Keratinocyte (primary cell): ENCODE measurements around the gene SFXN3. TPM values are rescaled to one million over a fixed set of nuclear protein-coding genes. Genes with fewer than 3 reads are reported as not detected.

ENCODE experiments used
- DNase-seq: peaks from one replicate; pipeline ENCODE4 v3.0.0-alpha.2; 2011; ENCODE audit warnings: low read depth, missing footprints, low spot score
- FAIRE-seq: peaks from 2 replicates; lab custom pipeline; 2011; peaks lifted over from hg19 to GRCh38; lab: Jason Lieb, UNC
- H2AFZ ChIP-seq: 2 replicates; pipeline ENCODE4 v1.6.0; 2012; ENCODE audit warnings: low read length, control low read depth, inconsistent platforms; ENCODE audit not compliant: control insufficient read depth
- H3K27ac ChIP-seq: 2 replicates; pipeline ENCODE4 v1.5.1; 2011; ENCODE audit warnings: low read length; ENCODE audit not compliant: control insufficient read depth, insufficient read depth
- H3K27me3 ChIP-seq: 3 replicates; pipeline ENCODE4 v1.6.0; 2011; ENCODE audit warnings: low read length; ENCODE audit not compliant: control insufficient read depth, insufficient read depth; ENCODE audit errors: extremely low read depth
- H3K36me3 ChIP-seq, 2 experiments: 2 replicates in 1 of 2; 3 replicates in 1 of 2; pipeline ENCODE4 v1.5.1; 2011; ENCODE audit warnings: low read length in 2 of 2, mild to moderate bottlenecking in 1 of 2; ENCODE audit not compliant: control insufficient read depth in 2 of 2, insufficient read depth in 2 of 2; ENCODE audit errors: extremely low read depth in 1 of 2
- H3K4me1 ChIP-seq: 3 replicates; pipeline ENCODE4 v1.5.1; 2011; ENCODE audit warnings: low read length; ENCODE audit not compliant: control insufficient read depth, insufficient read depth; ENCODE audit errors: extremely low read depth
- H3K4me2 ChIP-seq: 3 replicates; pipeline ENCODE4 v1.6.0; 2011; ENCODE audit warnings: low read depth, low read length; ENCODE audit not compliant: control insufficient read depth, insufficient read depth; ENCODE audit errors: extremely low read depth
- H3K4me3 ChIP-seq, 3 experiments: fragments of 200-600 bp in 1 of 3; sonication (generic) in 1 of 3; 2 replicates in 2 of 3; 3 replicates in 1 of 3; pipeline ENCODE4 v1.5.1; 2011 to 2016; ENCODE audit warnings: low read length in 3 of 3, mild to moderate bottlenecking in 3 of 3, control low read depth in 2 of 3, inconsistent platforms in 1 of 3, low read depth in 1 of 3, mixed read lengths in 1 of 3, mixed run types in 1 of 3, moderate library complexity in 1 of 3; ENCODE audit not compliant: control insufficient read depth in 2 of 3, insufficient read depth in 2 of 3; ENCODE audit errors: extremely low read depth in 1 of 3
- H3K79me2 ChIP-seq: 2 replicates; pipeline ENCODE4 v1.6.0; 2012; ENCODE audit warnings: low read length; ENCODE audit not compliant: control insufficient read depth, insufficient read depth
- H3K9ac ChIP-seq: 3 replicates; pipeline ENCODE4 v1.6.0; 2011; ENCODE audit warnings: low read length; ENCODE audit not compliant: control insufficient read depth, insufficient read depth; ENCODE audit errors: extremely low read depth
- H3K9me1 ChIP-seq: 3 replicates; pipeline ENCODE4 v1.6.0; 2011; ENCODE audit warnings: low read length; ENCODE audit not compliant: control insufficient read depth, insufficient read depth; ENCODE audit errors: extremely low read depth
- H3K9me3 ChIP-seq: 2 replicates; pipeline ENCODE4 v1.5.1; 2012; ENCODE audit warnings: low read depth, low read length; ENCODE audit not compliant: control insufficient read depth
- H4K20me1 ChIP-seq: 3 replicates; pipeline ENCODE4 v1.6.0; 2011; ENCODE audit warnings: low read length; ENCODE audit not compliant: control insufficient read depth, insufficient read depth; ENCODE audit errors: extremely low read depth
- EZH2 ChIP-seq: IDR thresholded peaks from one replicate; pipeline ENCODE4 v1.6.1; 2012; ENCODE audit warnings: inconsistent platforms, mild to moderate bottlenecking, low read length, moderate library complexity
- dilution Hi-C: fragments of 300-500 bp; cut with MboI; formaldehyde crosslinking; loops from one replicate; pipeline ENCODE4 v1.7.0; 2020; ENCODE audit warnings: low sequenced_read_pairs; ENCODE audit not compliant: extremely low pct_ligation_motif_present
- polyA plus RNA-seq, 5 experiments: library from polyadenylated mRNA; depleted of rRNA in 3 of 5; stranded (reverse) in 3 of 5; stranded (forward) in 1 of 5; unstranded in 1 of 5; fragments of >200 nt; gene quantifications; 1 replicate in 1 of 5; 2 replicates in 3 of 5; 3 replicates in 1 of 5; pipeline versions ENCODE4 v1.2.1 to v1.2.3, GENCODE V29; 2011 to 2012; ENCODE audit warnings: missing spikeins in 2 of 5, low read depth in 1 of 5, low replicate concordance in 1 of 5
- TF ChIP-seq, protein P1 (sequence below), 3 experiments: IDR thresholded peaks in 1 of 3; conservative IDR thresholded peaks in 1 of 3; optimal IDR thresholded peaks in 1 of 3; 2 replicates in 2 of 3; 3 replicates in 1 of 3; pipeline versions ENCODE3 to v1.5.1; 2011; ENCODE audit warnings: low read length in 3 of 3, mild to moderate bottlenecking in 3 of 3, moderate library complexity in 2 of 3, control low read depth in 1 of 3, inconsistent platforms in 1 of 3; ENCODE audit not compliant: insufficient read depth in 2 of 3; ENCODE audit errors: extremely low read depth in 1 of 3

SFXN3 gene
- polyA plus RNA-seq, 1 donor (not counting 4 experiments of a cell fraction or from before 2014, with no cell fraction given) = 77.0 TPM

DNA sequence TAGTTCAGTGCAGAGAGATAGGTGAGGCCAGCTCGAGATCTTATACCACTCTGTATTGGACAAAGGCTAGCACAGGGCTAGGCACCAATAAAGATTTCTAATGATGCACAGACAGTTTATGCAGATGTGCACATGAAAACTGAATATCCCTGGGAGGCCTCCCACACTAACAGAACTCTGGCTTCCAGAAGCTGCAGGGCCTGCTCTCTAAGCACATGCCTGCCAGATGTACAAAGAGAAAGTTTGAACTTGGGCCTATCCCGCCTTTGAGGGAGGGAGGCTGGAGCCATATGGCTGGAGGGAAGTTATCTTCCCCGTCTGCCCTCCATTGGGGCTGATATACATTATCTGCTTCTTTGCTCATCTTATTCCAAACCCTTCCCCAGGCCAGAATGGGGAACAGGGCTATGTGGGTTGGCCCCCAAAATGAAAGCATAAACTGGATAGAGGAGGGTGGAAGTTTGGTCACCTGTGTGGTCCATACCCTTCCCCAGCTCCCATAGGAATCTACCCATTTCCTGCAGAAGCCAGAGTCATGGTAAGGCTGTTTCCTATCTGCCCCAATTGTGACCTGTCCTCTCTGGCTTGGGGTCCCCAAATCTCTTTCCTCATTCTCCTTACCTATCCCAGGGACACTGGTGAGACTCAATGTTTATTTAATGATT, 34.6 kb downstream of the SFXN3 start:
- no peak for DNase-seq
- FAIRE-seq = no peak
- Histone ChIP-seq H3K27ac (no peak overlapping the region), H3K4me3 (peak overlapping the region in 2 of 3 experiments; percentile 53 to 66), H3K4me2 (peak overlapping the region; percentile 84), H3K79me2 (no peaks in the 10 kb centered on the region), H3K4me1 (peaks cover 13% of the 10 kb centered on the region), H3K9me3 (no peaks in the 10 kb centered on the region), H4K20me1 (no peaks in the 10 kb centered on the region), H3K9ac (no peak overlapping the region), H3K27me3 (peaks cover 26% of the 10 kb centered on the region), H3K9me1 (no peaks in the 10 kb centered on the region), H3K36me3 (no peaks in the 10 kb centered on the region), H2AFZ (peak overlapping the region; percentile 53)
- TF ChIP-seq, protein P1, sequence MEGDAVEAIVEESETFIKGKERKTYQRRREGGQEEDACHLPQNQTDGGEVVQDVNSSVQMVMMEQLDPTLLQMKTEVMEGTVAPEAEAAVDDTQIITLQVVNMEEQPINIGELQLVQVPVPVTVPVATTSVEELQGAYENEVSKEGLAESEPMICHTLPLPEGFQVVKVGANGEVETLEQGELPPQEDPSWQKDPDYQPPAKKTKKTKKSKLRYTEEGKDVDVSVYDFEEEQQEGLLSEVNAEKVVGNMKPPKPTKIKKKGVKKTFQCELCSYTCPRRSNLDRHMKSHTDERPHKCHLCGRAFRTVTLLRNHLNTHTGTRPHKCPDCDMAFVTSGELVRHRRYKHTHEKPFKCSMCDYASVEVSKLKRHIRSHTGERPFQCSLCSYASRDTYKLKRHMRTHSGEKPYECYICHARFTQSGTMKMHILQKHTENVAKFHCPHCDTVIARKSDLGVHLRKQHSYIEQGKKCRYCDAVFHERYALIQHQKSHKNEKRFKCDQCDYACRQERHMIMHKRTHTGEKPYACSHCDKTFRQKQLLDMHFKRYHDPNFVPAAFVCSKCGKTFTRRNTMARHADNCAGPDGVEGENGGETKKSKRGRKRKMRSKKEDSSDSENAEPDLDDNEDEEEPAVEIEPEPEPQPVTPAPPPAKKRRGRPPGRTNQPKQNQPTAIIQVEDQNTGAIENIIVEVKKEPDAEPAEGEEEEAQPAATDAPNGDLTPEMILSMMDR (optimal IDR thresholded peaks at IDR 0.05 in 1 of 3, IDR thresholded peaks at IDR 0.05 in 1 of 3, conservative IDR thresholded peaks at IDR 0.05 in 1 of 3; ENCODE audit: extremely low read depth in 1 of 3, insufficient read depth in 2 of 3, low read length in 3 of 3) = no peak
- TF ChIP-seq EZH2 = no peak
- dilution Hi-C loops = no loop called here

DNA sequence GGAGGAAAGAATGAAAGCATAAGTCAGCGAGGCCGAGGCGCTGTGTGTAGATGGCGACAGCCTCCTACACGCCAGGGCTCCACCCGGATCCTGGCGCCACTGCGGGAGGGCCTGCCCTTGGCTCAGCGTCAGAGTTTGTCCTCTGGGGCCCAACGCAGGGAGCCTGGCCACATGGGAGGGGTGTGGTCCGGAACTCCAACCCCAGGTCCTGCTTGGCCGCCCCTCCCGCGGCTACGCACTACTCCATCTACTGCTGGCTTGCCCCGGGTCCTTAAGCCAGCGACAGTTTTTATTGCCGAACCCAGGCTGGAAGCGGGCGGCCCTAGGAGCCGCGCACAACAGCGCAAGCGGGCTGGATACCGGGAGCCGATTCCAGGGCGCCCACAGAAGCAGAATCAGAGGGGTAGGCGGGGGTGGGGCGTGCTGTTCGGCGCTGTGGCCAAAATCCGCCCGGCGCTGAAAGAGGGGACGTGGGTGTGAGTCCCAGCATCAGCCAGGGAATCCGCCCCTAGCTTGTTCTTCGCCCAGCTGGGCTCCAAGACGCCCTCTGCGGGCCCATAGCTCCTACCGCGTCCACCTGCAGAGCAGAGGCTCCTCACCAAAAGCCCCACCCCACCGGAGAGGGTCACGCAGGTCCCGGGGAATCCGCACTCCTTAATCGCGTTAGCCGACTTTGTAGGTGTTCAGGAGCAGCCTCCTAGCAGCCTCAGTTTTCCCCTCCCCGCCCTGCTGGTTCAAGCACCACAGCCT, 35.3 kb downstream of the SFXN3 start:
- Histone ChIP-seq H3K9ac (no peak overlapping the region), H3K79me2 (no peaks in the 10 kb centered on the region), H3K4me3 (peak overlapping the region; percentile 13 to 66 (median 53)), H3K9me1 (no peaks in the 10 kb centered on the region), H3K27ac (no peak overlapping the region), H2AFZ (peak overlapping the region; percentile 53), H3K9me3 (no peaks in the 10 kb centered on the region), H3K4me1 (peaks cover 13% of the 10 kb centered on the region), H3K27me3 (peaks cover 26% of the 10 kb centered on the region), H3K4me2 (peak overlapping the region; percentile 84), H4K20me1 (no peaks in the 10 kb centered on the region), H3K36me3 (no peaks in the 10 kb centered on the region)
- dilution Hi-C loops = no loop called here
- no peak for FAIRE-seq
- TF ChIP-seq, protein P1 (optimal IDR thresholded peaks at IDR 0.05 in 1 of 3, IDR thresholded peaks at IDR 0.05 in 1 of 3, conservative IDR thresholded peaks at IDR 0.05 in 1 of 3; ENCODE audit: extremely low read depth in 1 of 3, insufficient read depth in 2 of 3, low read length in 3 of 3) = peak; percentile 52 to 76 (median 71)
- no peak for TF ChIP-seq EZH2
- DNase-seq = no peak
